WTC11 (cell line): ENCODE data around the gene TBPL2. TPM values are rescaled to one million over a fixed set of nuclear protein-coding genes. Genes with fewer than 3 reads are reported as not detected.

Source experiments
- ATAC-seq: fragments of 200-7000 bp; cut with Tn5 transposase; 2 replicates; pipeline ENCODE4 v1.10.0; 2021; ENCODE audit warnings: mild to moderate bottlenecking, moderate library complexity
- CTCF ChIA-PET: fragments of 300-600 bp; sonication (Branson Sonifier 250); formaldehyde crosslinking; loops from one replicate; lab custom pipeline; 2021; ENCODE audit warnings: antibody characterized with exemption; lab: Charles Lee
- POLR2A ChIA-PET: fragments of 350-600 bp; sonication (Branson Sonifier 250); formaldehyde crosslinking; loops from one replicate; lab custom pipeline; 2021; ENCODE audit warnings: antibody characterized with exemption; lab: Charles Lee
- DNase-seq: peaks from one replicate; pipeline ENCODE4 v3.0.0; 2021; ENCODE audit warnings: low spot score
- H3K27ac Mint-ChIP-seq: 2 replicates; pipeline ENCODE4 v1.8.0; 2021; ENCODE audit warnings: mixed read lengths
- H3K27me3 Mint-ChIP-seq: 2 replicates; pipeline ENCODE4 v1.8.0; 2021; ENCODE audit warnings: low read depth, mild to moderate bottlenecking, moderate library complexity, mixed read lengths
- H3K36me3 Mint-ChIP-seq: 2 replicates; pipeline ENCODE4 v1.8.0; 2021; ENCODE audit warnings: mixed read lengths
- H3K4me1 Mint-ChIP-seq: 2 replicates; pipeline ENCODE4 v1.8.0; 2022; ENCODE audit warnings: mixed read lengths
- H3K4me3 Mint-ChIP-seq: 2 replicates; pipeline ENCODE4 v1.8.0; 2021; ENCODE audit warnings: mild to moderate bottlenecking, moderate library complexity, mixed read lengths
- H3K9me3 Mint-ChIP-seq: 2 replicates; pipeline ENCODE4 v1.8.0; 2021; ENCODE audit warnings: mixed read lengths
- CREB1 ChIP-seq: sonication (generic); formaldehyde crosslinking; IDR thresholded peaks from 2 replicates; pipeline ENCODE4 v1.8.0; 2023; ENCODE audit warnings: mild to moderate bottlenecking, missing genetic modification reagents
- CREM ChIP-seq: sonication (generic); formaldehyde crosslinking; IDR thresholded peaks from 2 replicates; pipeline ENCODE4 v1.8.1; 2022; ENCODE audit warnings: mild to moderate bottlenecking, missing genetic modification reagents, moderate library complexity
- ETV6 ChIP-seq: sonication (generic); formaldehyde crosslinking; IDR thresholded peaks from 2 replicates; pipeline ENCODE4 v1.8.1; 2022; ENCODE audit warnings: mild to moderate bottlenecking, missing genetic modification reagents
- KAT7 ChIP-seq: sonication (generic); formaldehyde crosslinking; IDR thresholded peaks from 2 replicates; pipeline ENCODE4 v1.8.1; 2023; ENCODE audit warnings: missing genetic modification reagents, mild to moderate bottlenecking, borderline replicate concordance
- NFATC4 ChIP-seq: fragments of 250-450 bp; sonication (Bioruptor Pico); IDR thresholded peaks from 2 replicates; pipeline ENCODE4 v1.9.0; 2021; ENCODE audit warnings: mild to moderate bottlenecking
- NFYB ChIP-seq: sonication (generic); formaldehyde crosslinking; conservative IDR thresholded peaks from 2 replicates; pipeline ENCODE4 v1.8.0; 2022; ENCODE audit warnings: low read depth, missing genetic modification reagents
- NR2C2 ChIP-seq: sonication (generic); formaldehyde crosslinking; IDR thresholded peaks from 2 replicates; pipeline ENCODE4 v1.8.0; 2022; ENCODE audit warnings: mild to moderate bottlenecking, missing genetic modification reagents
- NR3C1 ChIP-seq: sonication (generic); formaldehyde crosslinking; conservative IDR thresholded peaks from 2 replicates; pipeline ENCODE4 v1.8.1; 2023; ENCODE audit warnings: low read depth, mild to moderate bottlenecking, missing genetic modification reagents
- OVOL2 ChIP-seq: fragments of 250-450 bp; sonication (Bioruptor Pico); IDR thresholded peaks from 2 replicates; pipeline ENCODE4 v1.9.0; 2021; ENCODE audit warnings: mild to moderate bottlenecking, borderline replicate concordance
- total RNA-seq: library from RNA; stranded (reverse); gene quantifications from 3 replicates; pipeline ENCODE4 v1.2.3, GENCODE V29; 2021
- TF ChIP-seq, protein P1 (sequence below): fragments of 250-450 bp; sonication (Bioruptor Pico); IDR thresholded peaks from 2 replicates; pipeline ENCODE4 v1.9.0; 2021; ENCODE audit warnings: moderate library complexity, mild to moderate bottlenecking, inconsistent platforms, borderline replicate concordance
- TF ChIP-seq, protein P2 (sequence below): sonication (generic); formaldehyde crosslinking; IDR thresholded peaks from 2 replicates; pipeline ENCODE4 v1.8.1; 2022; ENCODE audit warnings: missing genetic modification reagents, borderline replicate concordance
- TF ChIP-seq, protein P3 (sequence below): sonication (generic); formaldehyde crosslinking; IDR thresholded peaks from 2 replicates; pipeline ENCODE4 v1.8.1; 2023; ENCODE audit warnings: mild to moderate bottlenecking, missing genetic modification reagents, borderline replicate concordance
- TF ChIP-seq, protein P4 (sequence below): sonication (generic); formaldehyde crosslinking; IDR thresholded peaks from 2 replicates; pipeline ENCODE4 v1.8.1; 2023; ENCODE audit warnings: mild to moderate bottlenecking, missing genetic modification reagents, moderate library complexity
- TF ChIP-seq, protein P5 (sequence below): sonication (generic); formaldehyde crosslinking; IDR thresholded peaks from 2 replicates; pipeline ENCODE4 v1.8.0; 2022; ENCODE audit warnings: missing genetic modification reagents
- TF ChIP-seq, protein P6 (sequence below): sonication (generic); formaldehyde crosslinking; IDR thresholded peaks from 2 replicates; pipeline ENCODE4 v1.8.1; 2022; ENCODE audit warnings: mild to moderate bottlenecking, missing genetic modification reagents, moderate library complexity, borderline replicate concordance
- TF ChIP-seq, protein P7 (sequence below): fragments of 250-450 bp; sonication (Bioruptor Pico); IDR thresholded peaks from 2 replicates; pipeline ENCODE4 v1.9.0; 2021; ENCODE audit warnings: mild to moderate bottlenecking
- TF ChIP-seq, protein P8 (sequence below): sonication (generic); formaldehyde crosslinking; IDR thresholded peaks from 2 replicates; pipeline ENCODE4 v1.8.1; 2022; ENCODE audit warnings: low read depth, mild to moderate bottlenecking, moderate library complexity, missing genetic modification reagents, borderline replicate concordance

TBPL2 gene
- total RNA-seq, 1 experiment from 2014 or later: not detected

DNA sequence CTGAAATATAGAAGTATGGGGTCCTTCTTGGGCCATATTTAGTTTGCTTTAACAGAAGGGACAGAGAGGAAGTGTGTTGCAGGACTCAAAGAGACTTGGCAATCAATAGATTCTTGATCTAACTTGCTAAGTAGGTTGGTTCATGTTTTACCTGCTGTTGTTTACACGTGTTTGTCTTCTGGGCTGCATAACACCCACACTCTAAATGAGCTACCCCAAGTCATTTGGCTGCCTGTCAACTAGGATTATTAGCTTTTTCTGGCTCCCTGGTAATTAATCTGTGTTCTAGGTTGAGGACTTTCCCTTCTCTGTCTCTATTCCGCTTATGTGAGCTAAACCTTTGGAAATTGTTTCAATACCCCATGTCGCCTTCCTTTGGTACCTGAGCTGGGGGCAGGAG lies 10.1 kb upstream of the TBPL2 start:
- ChIA-PET CTCF (no interaction called here), POLR2A (no interaction called here)
- no peak for DNase-seq
- no peak overlapping the region for H3K27ac Mint-ChIP-seq
- no peaks in the 10 kb centered on the region for H3K9me3 Mint-ChIP-seq
- H3K36me3 Mint-ChIP-seq: no peaks in the 10 kb centered on the region
- H3K4me1 Mint-ChIP-seq: peaks cover 22% of the 10 kb centered on the region
- H3K27me3 Mint-ChIP-seq: peaks cover 3% of the 10 kb centered on the region; the same call in 1 of the 2 replicates
- no peak overlapping the region for H3K4me3 Mint-ChIP-seq
- TF ChIP-seq, protein P1, sequence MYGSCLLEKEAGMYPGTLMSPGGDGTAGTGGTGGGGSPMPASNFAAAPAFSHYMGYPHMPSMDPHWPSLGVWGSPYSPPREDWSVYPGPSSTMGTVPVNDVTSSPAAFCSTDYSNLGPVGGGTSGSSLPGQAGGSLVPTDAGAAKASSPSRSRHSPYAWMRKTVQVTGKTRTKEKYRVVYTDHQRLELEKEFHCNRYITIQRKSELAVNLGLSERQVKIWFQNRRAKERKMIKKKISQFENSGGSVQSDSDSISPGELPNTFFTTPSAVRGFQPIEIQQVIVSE: no peak
- TF ChIP-seq, protein P2, sequence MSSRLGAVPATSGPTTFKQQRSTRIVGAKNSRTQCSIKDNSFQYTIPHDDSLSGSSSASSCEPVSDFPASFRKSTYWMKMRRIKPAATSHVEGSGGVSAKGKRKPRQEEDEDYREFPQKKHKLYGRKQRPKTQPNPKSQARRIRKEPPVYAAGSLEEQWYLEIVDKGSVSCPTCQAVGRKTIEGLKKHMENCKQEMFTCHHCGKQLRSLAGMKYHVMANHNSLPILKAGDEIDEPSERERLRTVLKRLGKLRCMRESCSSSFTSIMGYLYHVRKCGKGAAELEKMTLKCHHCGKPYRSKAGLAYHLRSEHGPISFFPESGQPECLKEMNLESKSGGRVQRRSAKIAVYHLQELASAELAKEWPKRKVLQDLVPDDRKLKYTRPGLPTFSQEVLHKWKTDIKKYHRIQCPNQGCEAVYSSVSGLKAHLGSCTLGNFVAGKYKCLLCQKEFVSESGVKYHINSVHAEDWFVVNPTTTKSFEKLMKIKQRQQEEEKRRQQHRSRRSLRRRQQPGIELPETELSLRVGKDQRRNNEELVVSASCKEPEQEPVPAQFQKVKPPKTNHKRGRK (CRISPR knock-in tag): no peak
- TF ChIP-seq NFATC4 (CRISPR knock-in tag) (no peak), OVOL2 (no peak), NFYB (CRISPR knock-in tag) (no peak), CREM (CRISPR knock-in tag) (no peak)
- TF ChIP-seq, protein P3, sequence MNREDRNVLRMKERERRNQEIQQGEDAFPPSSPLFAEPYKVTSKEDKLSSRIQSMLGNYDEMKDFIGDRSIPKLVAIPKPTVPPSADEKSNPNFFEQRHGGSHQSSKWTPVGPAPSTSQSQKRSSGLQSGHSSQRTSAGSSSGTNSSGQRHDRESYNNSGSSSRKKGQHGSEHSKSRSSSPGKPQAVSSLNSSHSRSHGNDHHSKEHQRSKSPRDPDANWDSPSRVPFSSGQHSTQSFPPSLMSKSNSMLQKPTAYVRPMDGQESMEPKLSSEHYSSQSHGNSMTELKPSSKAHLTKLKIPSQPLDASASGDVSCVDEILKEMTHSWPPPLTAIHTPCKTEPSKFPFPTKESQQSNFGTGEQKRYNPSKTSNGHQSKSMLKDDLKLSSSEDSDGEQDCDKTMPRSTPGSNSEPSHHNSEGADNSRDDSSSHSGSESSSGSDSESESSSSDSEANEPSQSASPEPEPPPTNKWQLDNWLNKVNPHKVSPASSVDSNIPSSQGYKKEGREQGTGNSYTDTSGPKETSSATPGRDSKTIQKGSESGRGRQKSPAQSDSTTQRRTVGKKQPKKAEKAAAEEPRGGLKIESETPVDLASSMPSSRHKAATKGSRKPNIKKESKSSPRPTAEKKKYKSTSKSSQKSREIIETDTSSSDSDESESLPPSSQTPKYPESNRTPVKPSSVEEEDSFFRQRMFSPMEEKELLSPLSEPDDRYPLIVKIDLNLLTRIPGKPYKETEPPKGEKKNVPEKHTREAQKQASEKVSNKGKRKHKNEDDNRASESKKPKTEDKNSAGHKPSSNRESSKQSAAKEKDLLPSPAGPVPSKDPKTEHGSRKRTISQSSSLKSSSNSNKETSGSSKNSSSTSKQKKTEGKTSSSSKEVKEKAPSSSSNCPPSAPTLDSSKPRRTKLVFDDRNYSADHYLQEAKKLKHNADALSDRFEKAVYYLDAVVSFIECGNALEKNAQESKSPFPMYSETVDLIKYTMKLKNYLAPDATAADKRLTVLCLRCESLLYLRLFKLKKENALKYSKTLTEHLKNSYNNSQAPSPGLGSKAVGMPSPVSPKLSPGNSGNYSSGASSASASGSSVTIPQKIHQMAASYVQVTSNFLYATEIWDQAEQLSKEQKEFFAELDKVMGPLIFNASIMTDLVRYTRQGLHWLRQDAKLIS (CRISPR knock-in tag): no peak
- TF ChIP-seq, all 79 proteins: peak for 0
- no peak for ATAC-seq

DNA sequence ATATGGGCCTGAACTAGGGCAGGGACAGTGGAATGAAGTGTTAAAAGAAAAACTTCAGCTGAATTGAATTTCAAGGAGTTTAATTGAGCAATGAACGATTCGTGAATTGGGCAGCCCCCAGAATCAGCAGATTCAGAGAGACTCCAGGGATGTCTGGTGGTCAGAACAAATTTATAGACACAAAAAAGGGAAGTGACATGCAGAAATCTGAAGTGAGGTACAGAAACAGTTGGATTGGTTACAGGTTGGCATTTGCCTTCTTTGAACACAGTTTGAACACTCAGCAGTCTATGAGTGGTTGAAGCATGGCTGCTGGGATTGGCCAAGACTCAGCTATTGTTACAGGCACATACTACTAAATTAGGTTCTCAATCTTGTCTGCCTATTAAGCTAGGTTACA lies 9.7 kb upstream of the TBPL2 start:
- ChIA-PET CTCF (interaction anchor here (1.3 kb wide), 1 partner anchor 10 kb away, joined by 5 read pairs; the partner anchor contains the start of gene TBPL2), POLR2A (no interaction called here)
- H3K27ac Mint-ChIP-seq: no peak overlapping the region
- TF ChIP-seq OVOL2 (no peak), NR2C2 (no peak), NR3C1 (no peak), CREB1 (CRISPR knock-in tag) (no peak), KAT7 (no peak), ETV6 (CRISPR knock-in tag) (no peak)
- TF ChIP-seq, protein P4, sequence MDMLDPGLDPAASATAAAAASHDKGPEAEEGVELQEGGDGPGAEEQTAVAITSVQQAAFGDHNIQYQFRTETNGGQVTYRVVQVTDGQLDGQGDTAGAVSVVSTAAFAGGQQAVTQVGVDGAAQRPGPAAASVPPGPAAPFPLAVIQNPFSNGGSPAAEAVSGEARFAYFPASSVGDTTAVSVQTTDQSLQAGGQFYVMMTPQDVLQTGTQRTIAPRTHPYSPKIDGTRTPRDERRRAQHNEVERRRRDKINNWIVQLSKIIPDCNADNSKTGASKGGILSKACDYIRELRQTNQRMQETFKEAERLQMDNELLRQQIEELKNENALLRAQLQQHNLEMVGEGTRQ (CRISPR knock-in tag): no peak
- TF ChIP-seq, protein P5, sequence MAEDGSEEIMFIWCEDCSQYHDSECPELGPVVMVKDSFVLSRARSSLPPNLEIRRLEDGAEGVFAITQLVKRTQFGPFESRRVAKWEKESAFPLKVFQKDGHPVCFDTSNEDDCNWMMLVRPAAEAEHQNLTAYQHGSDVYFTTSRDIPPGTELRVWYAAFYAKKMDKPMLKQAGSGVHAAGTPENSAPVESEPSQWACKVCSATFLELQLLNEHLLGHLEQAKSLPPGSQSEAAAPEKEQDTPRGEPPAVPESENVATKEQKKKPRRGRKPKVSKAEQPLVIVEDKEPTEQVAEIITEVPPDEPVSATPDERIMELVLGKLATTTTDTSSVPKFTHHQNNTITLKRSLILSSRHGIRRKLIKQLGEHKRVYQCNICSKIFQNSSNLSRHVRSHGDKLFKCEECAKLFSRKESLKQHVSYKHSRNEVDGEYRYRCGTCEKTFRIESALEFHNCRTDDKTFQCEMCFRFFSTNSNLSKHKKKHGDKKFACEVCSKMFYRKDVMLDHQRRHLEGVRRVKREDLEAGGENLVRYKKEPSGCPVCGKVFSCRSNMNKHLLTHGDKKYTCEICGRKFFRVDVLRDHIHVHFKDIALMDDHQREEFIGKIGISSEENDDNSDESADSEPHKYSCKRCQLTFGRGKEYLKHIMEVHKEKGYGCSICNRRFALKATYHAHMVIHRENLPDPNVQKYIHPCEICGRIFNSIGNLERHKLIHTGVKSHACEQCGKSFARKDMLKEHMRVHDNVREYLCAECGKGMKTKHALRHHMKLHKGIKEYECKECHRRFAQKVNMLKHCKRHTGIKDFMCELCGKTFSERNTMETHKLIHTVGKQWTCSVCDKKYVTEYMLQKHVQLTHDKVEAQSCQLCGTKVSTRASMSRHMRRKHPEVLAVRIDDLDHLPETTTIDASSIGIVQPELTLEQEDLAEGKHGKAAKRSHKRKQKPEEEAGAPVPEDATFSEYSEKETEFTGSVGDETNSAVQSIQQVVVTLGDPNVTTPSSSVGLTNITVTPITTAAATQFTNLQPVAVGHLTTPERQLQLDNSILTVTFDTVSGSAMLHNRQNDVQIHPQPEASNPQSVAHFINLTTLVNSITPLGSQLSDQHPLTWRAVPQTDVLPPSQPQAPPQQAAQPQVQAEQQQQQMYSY (CRISPR knock-in tag): no peak
- TF ChIP-seq, protein P6, sequence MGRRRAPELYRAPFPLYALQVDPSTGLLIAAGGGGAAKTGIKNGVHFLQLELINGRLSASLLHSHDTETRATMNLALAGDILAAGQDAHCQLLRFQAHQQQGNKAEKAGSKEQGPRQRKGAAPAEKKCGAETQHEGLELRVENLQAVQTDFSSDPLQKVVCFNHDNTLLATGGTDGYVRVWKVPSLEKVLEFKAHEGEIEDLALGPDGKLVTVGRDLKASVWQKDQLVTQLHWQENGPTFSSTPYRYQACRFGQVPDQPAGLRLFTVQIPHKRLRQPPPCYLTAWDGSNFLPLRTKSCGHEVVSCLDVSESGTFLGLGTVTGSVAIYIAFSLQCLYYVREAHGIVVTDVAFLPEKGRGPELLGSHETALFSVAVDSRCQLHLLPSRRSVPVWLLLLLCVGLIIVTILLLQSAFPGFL (CRISPR knock-in tag): no peak
- TF ChIP-seq, protein P7, sequence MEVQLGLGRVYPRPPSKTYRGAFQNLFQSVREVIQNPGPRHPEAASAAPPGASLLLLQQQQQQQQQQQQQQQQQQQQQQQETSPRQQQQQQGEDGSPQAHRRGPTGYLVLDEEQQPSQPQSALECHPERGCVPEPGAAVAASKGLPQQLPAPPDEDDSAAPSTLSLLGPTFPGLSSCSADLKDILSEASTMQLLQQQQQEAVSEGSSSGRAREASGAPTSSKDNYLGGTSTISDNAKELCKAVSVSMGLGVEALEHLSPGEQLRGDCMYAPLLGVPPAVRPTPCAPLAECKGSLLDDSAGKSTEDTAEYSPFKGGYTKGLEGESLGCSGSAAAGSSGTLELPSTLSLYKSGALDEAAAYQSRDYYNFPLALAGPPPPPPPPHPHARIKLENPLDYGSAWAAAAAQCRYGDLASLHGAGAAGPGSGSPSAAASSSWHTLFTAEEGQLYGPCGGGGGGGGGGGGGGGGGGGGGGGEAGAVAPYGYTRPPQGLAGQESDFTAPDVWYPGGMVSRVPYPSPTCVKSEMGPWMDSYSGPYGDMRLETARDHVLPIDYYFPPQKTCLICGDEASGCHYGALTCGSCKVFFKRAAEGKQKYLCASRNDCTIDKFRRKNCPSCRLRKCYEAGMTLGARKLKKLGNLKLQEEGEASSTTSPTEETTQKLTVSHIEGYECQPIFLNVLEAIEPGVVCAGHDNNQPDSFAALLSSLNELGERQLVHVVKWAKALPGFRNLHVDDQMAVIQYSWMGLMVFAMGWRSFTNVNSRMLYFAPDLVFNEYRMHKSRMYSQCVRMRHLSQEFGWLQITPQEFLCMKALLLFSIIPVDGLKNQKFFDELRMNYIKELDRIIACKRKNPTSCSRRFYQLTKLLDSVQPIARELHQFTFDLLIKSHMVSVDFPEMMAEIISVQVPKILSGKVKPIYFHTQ (CRISPR knock-in tag): no peak
- TF ChIP-seq, protein P8, sequence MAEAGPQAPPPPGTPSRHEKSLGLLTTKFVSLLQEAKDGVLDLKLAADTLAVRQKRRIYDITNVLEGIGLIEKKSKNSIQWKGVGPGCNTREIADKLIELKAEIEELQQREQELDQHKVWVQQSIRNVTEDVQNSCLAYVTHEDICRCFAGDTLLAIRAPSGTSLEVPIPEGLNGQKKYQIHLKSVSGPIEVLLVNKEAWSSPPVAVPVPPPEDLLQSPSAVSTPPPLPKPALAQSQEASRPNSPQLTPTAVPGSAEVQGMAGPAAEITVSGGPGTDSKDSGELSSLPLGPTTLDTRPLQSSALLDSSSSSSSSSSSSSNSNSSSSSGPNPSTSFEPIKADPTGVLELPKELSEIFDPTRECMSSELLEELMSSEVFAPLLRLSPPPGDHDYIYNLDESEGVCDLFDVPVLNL: no peak

More for the DNA sequence above, 9.7 kb upstream of the TBPL2 start:
- ATAC-seq: no peak
- Mint-ChIP-seq H3K4me1 (peaks cover 22% of the 10 kb centered on the region), H3K27me3 (peaks cover 3% of the 10 kb centered on the region; the same call in 1 of the 2 replicates), H3K4me3 (no peak overlapping the region), H3K9me3 (no peaks in the 10 kb centered on the region), H3K36me3 (no peaks in the 10 kb centered on the region)
- DNase-seq: no peak
